Subcutaneous adipose tissue (tissue), 4 donors: ENCODE measurements around the gene AGRP. TPM values are rescaled to one million over a fixed set of nuclear protein-coding genes. Genes with fewer than 3 reads are reported as not detected.

Experiments
- total RNA-seq, 4 donors: library from RNA; depleted of rRNA; stranded (reverse); fragments of >200 nt; gene quantifications; one replicate each; pipeline ENCODE4 v1.1.0, GENCODE V29; 2016
- TF ChIP-seq, protein P1 (sequence below): fragments of 450-650 bp; IDR thresholded peaks from one replicate; pipeline ENCODE4 v1.5.1; 2016; ENCODE audit warnings: low read depth, mild to moderate bottlenecking, control low read depth, antibody characterized with exemption, moderate library complexity

AGRP gene, protein sequence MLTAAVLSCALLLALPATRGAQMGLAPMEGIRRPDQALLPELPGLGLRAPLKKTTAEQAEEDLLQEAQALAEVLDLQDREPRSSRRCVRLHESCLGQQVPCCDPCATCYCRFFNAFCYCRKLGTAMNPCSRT
- not detected for total RNA-seq

DNA sequence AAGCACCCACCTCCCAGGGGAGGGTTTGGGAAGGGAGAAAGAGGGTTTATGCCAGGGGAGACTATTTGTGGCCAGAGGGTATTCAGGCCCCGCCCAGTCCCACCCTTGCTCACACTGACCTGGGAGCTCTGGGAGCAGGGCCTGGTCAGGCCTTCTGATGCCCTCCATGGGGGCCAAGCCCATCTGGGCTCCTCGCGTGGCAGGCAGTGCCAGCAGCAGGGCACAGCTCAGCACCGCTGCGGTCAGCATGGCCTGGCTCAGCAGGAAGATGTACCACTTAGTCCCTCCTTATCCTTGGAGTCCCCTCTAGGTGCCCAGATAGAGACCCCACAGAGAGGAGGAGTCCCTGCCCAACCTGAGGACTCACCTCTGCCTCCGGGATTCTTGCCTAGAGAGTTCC, at the start of gene AGRP:
Gene AGRP, minus strand, starts transcription at position 398 of the 400 bp plus-strand sequence. Its CDS starts 149 bp downstream, at position 249.
- TF ChIP-seq, protein P1, sequence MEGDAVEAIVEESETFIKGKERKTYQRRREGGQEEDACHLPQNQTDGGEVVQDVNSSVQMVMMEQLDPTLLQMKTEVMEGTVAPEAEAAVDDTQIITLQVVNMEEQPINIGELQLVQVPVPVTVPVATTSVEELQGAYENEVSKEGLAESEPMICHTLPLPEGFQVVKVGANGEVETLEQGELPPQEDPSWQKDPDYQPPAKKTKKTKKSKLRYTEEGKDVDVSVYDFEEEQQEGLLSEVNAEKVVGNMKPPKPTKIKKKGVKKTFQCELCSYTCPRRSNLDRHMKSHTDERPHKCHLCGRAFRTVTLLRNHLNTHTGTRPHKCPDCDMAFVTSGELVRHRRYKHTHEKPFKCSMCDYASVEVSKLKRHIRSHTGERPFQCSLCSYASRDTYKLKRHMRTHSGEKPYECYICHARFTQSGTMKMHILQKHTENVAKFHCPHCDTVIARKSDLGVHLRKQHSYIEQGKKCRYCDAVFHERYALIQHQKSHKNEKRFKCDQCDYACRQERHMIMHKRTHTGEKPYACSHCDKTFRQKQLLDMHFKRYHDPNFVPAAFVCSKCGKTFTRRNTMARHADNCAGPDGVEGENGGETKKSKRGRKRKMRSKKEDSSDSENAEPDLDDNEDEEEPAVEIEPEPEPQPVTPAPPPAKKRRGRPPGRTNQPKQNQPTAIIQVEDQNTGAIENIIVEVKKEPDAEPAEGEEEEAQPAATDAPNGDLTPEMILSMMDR = no peak

DNA sequence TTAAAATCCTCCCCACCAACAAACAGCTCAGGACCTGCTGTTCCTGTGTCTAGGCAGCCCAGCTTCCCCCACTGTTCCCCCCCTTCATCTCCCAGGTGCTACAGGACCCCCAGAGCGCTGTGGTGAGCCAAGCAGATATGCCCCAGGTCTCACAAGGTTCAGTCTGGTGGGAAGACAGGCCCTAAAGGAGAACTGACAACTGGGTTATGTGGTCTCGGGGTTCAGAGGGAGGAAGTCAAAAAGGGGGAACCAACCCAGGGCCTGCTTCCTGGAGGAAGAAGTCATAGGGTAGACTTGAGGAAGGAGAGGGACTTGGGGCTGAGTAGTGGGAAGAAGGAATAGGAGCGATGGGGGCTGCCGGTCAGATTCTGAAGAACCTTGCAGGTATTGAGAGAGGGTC, 47.9 kb upstream of the AGRP start:
- TF ChIP-seq, protein P1 = no peak

DNA sequence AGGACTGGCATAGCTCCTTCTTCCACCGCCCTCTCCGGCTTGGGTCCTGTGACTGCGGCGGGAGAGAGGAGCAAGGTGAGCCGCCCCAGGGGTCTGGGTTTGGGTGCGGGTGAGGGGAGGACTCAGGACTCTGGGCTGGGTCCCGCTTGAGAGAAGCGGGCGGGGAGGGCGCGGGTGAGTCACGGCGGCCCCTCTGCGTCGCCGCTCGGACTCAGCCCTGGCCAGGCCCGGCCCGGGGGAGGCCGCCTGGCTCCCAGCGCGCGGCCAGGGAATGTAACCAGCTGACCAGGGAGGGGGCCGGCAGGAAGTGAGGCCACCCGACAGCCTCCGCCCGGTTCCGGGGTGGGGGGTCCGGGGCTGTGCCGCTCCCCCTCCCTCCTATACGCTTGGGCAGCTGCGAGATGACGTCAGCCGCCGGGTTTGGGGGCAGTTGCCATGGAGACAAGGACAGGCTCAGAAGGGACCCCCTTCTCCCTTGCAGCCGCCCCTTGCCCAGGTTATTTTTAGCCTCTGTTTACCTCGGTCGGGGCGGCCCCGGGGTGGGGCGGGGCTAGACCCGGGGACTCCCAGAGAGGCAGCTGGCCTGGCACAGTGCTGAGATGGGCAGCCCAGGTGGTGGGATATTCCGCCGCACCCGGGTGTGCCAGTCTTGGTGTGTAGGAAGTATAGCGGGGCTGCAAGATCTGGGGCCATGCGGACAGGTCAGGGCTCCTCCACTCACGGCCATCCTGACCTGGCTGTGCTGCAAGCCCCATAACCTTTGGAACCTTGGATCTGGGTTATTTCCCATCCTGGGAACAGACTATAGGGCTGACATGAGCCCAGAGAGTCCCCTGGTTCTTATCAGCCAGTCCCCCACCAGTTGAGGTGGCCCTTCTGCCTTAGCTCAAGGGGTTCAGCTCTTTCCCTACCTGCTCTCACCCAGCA, 46.9 kb upstream of the AGRP start:
- TF ChIP-seq, protein P1 = no peak

DNA sequence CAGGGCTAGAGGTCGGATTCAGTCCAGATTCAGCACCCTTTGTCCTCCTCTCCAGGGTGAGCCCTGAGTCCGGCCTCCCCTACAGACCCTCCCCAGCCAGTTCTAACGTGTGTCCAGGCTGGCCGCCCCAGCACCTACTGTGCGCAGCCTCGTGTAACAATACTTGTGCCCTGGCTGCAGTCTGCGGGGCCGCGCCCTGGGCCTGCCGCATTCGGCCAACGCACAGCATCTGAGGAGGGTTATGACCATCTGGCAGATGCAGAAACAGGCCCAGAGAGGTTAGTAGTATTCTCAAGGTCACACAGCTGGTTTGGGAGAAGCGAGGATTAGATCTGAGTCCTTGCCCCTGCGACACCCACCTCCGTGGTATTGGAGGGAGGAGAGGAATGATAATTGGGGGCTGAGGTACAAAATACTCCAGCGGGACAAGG, 46.2 kb upstream of the AGRP start:
- TF ChIP-seq, protein P1 = no peak

DNA sequence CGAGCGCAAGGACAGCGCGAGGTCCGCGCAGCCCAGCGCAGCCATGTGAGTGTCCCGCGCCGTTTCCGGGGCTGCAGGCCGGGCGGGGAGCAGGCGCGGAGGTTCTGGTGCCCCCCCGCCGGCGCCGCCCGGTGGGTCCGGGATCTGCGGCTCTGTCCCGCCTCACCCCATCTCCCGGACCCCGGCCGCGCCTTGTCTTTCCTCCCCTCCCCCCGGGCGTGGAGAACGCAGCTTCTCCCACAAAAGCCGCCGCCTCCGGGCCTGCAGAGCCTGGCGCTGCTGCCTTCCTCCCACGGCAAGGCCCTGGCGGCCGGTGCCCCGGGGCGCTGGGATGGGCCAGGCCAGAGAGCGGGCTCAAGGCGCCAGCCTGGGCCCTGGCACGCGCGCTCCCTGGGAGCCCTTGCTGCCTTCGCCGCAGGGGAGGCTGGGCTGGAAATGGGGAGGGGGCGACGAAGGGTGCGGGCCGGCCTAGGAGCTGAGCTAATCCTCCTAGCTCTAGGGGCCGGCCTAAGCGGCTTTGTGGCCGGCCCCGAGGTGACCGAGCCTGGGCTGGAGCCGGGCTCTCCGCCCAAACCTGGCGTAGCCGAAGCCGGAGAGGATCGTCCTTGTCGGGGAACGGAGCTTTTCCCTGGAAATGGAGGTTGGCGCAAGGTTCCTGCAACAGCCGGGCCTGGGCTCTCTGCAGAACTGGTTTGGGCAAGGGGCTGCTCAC, 45.7 kb upstream of the AGRP start:
- TF ChIP-seq, protein P1 = no peak

DNA sequence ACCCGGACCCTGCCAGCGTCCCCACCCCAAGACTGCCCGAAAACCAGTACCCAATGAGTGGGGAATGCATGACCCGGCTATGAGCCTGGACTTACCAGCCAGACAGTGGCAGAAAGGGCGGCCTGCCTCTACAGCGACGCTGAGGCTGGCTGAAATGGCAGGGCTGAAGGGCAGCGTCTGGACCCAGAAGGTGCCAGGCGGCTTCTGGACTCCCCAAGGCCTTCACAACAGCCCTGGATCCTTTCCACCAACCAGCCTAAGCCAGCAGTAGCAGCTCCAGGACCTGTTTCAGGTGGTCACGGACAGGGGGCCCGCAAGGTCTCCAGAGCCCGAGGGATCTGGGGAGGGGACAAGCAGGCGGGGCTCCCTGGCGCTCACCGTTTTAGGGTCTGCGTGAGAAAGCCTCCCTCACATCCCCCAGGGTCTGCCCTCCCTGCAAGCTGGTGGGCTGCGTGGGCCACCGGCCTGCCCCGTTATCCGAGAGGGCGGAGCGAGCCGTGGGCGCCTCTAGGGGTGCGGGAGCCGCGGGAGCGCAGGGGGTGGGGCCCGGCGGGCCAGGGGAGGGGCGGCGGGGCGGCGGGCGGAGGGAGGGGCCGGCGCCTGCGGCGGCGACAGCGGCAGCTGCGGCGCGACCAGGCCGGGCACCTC, 45.0 kb upstream of the AGRP start, which contains the start of gene RIPOR1:
Gene RIPOR1, plus strand, starts transcription at position 608 of the 648 bp plus-strand sequence. CDS start 9,618 bp downstream, outside the sequence.
- TF ChIP-seq, protein P1 = no peak
